Neural progenitor cell (in vitro differentiated cells): Measurements from ENCODE around the gene PREPL. TPM values are rescaled to one million over a fixed set of nuclear protein-coding genes. Genes with fewer than 3 reads are reported as not detected.

Source experiments
- DNase-seq: peaks from one replicate; pipeline ENCODE4 v3.0.0-alpha.2; 2016; ENCODE audit warnings: low spot score
- H2AFZ ChIP-seq: fragments of 200-600 bp; sonication (generic); replicated peaks from 2 replicates; pipeline ENCODE4 v1.6.1; 2016; ENCODE audit warnings: antibody characterized with exemption
- H3F3A ChIP-seq: fragments of 200-600 bp; sonication (generic); 2 replicates; pipeline ENCODE4 v1.6.1; 2016; ENCODE audit warnings: antibody characterized with exemption, low read depth
- H3K27ac ChIP-seq: fragments of 200-600 bp; sonication (generic); 2 replicates; pipeline ENCODE4 v1.5.1; 2016; ENCODE audit warnings: mild to moderate bottlenecking
- H3K27me3 ChIP-seq: fragments of 200-600 bp; sonication (generic); 2 replicates; pipeline ENCODE4 v1.6.1; 2016; ENCODE audit warnings: mild to moderate bottlenecking, moderate library complexity
- H3K36me3 ChIP-seq: fragments of 200-600 bp; sonication (generic); 2 replicates; pipeline ENCODE4 v1.5.1; 2016
- H3K4me1 ChIP-seq: fragments of 200-600 bp; sonication (generic); 2 replicates; pipeline ENCODE4 v1.6.1; 2016; ENCODE audit warnings: mixed run types
- H3K4me2 ChIP-seq: fragments of 200-600 bp; sonication (generic); 2 replicates; pipeline ENCODE4 v1.6.1; 2016
- H3K4me3 ChIP-seq: fragments of 200-600 bp; sonication (generic); 2 replicates; pipeline ENCODE4 v1.5.1; 2016
- H3K79me2 ChIP-seq: fragments of 200-600 bp; sonication (generic); 2 replicates; pipeline ENCODE4 v1.6.1; 2016; ENCODE audit warnings: low read depth
- H3K9ac ChIP-seq: fragments of 200-600 bp; sonication (generic); 2 replicates; pipeline ENCODE4 v1.6.1; 2016
- H3K9me3 ChIP-seq: fragments of 200-600 bp; sonication (generic); 2 replicates; pipeline ENCODE4 v1.5.1; 2016; ENCODE audit warnings: low read depth
- H4K20me1 ChIP-seq: fragments of 200-600 bp; sonication (generic); 2 replicates; pipeline ENCODE4 v1.6.1; 2016; ENCODE audit warnings: low read depth
- H3K27ac Mint-ChIP-seq: 3 replicates; pipeline ENCODE4 v1.8.0; 2021; ENCODE audit warnings: mixed read lengths
- H3K27me3 Mint-ChIP-seq: 2 replicates; pipeline ENCODE4 v1.8.0; 2022; ENCODE audit warnings: low read depth, mild to moderate bottlenecking, inconsistent platforms, moderate library complexity, mixed read lengths; ENCODE audit not compliant: insufficient read depth
- H3K36me3 Mint-ChIP-seq: 3 replicates; pipeline ENCODE4 v1.8.0; 2021; ENCODE audit warnings: mixed read lengths
- H3K4me1 Mint-ChIP-seq: 3 replicates; pipeline ENCODE4 v1.8.0; 2021; ENCODE audit warnings: mixed read lengths
- H3K4me3 Mint-ChIP-seq: 3 replicates; pipeline ENCODE4 v1.8.0; 2021; ENCODE audit warnings: mild to moderate bottlenecking, moderate library complexity, mixed read lengths
- H3K9me3 Mint-ChIP-seq: 3 replicates; pipeline ENCODE4 v1.8.0; 2020; ENCODE audit warnings: mixed read lengths
- CTCF ChIP-seq: fragments of 200-600 bp; sonication (generic); IDR thresholded peaks from 2 replicates; pipeline ENCODE4 v1.5.1; 2017; ENCODE audit warnings: antibody characterized with exemption, mild to moderate bottlenecking
- EZH2 ChIP-seq: fragments of 200-600 bp; sonication (generic); IDR thresholded peaks from 2 replicates; pipeline ENCODE4 v1.6.1; 2017; ENCODE audit warnings: antibody characterized with exemption, mild to moderate bottlenecking, moderate library complexity
- EZH2phosphoT487 ChIP-seq: fragments of 200-600 bp; sonication (generic); IDR thresholded peaks from 2 replicates; pipeline ENCODE4 v1.6.1; 2017; ENCODE audit warnings: antibody characterized with exemption
- total RNA-seq: library from RNA; depleted of rRNA; stranded (reverse); fragments of >200 nt; gene quantifications from 2 replicates; pipeline ENCODE4 v1.2.3, GENCODE V29; 2015; ENCODE audit warnings: low replicate concordance

PREPL gene
- total RNA-seq, 1 donor from 2014 or later: 90.8 TPM

- DNase-seq: peak; percentile 28
- peaks cover 9% of the 10 kb centered on the region for H3K4me1 Mint-ChIP-seq
These were observed 65.5 kb downstream of the PREPL start for GRCh38 chr2:44295633-44296359.

GRCh38 chr2:44295113-44295512 is 66.2 kb downstream of the PREPL start:
- Mint-ChIP-seq H3K27ac (no peak overlapping the region), H3K4me3 (no peak overlapping the region), H3K27me3 (peaks cover 3% of the 10 kb centered on the region), H3K4me1 (peaks cover 14% of the 10 kb centered on the region), H3K36me3 (no peaks in the 10 kb centered on the region), H3K9me3 (no peaks in the 10 kb centered on the region)
- Histone ChIP-seq H3K27ac (no peak overlapping the region), H3K4me2 (no peak overlapping the region), H3F3A (peaks cover 3% of the 10 kb centered on the region), H2AFZ (peak overlapping the region; percentile 4), H3K9me3 (no peaks in the 10 kb centered on the region), H3K27me3 (no peaks in the 10 kb centered on the region), H4K20me1 (no peaks in the 10 kb centered on the region), H3K4me1 (peaks cover 11% of the 10 kb centered on the region), H3K9ac (no peak overlapping the region), H3K4me3 (no peak overlapping the region), H3K79me2 (no peaks in the 10 kb centered on the region), H3K36me3 (no peaks in the 10 kb centered on the region)
- TF ChIP-seq EZH2: no peak
- TF ChIP-seq EZH2phosphoT487: no peak
- no peak for TF ChIP-seq CTCF
- no peak for DNase-seq

More at GRCh38 chr2:44295633-44296359, 65.5 kb downstream of the PREPL start:
- Histone ChIP-seq H3K4me2 (no peak overlapping the region), H3K9ac (no peak overlapping the region), H4K20me1 (no peaks in the 10 kb centered on the region), H3K27ac (no peak overlapping the region), H3K36me3 (no peaks in the 10 kb centered on the region), H2AFZ (no peak overlapping the region), H3K4me1 (peaks cover 7% of the 10 kb centered on the region), H3F3A (no peaks in the 10 kb centered on the region), H3K27me3 (no peaks in the 10 kb centered on the region), H3K4me3 (no peak overlapping the region), H3K9me3 (no peaks in the 10 kb centered on the region), H3K79me2 (no peaks in the 10 kb centered on the region)
- Mint-ChIP-seq H3K9me3 (no peaks in the 10 kb centered on the region), H3K36me3 (no peaks in the 10 kb centered on the region), H3K27me3 (peaks cover 3% of the 10 kb centered on the region), H3K4me3 (no peak overlapping the region), H3K27ac (no peak overlapping the region)
- TF ChIP-seq EZH2: no peak
- peak; percentile 54 for TF ChIP-seq CTCF

GRCh38 chr2:44291281-44292248 is 69.7 kb downstream of the PREPL start:
- Histone ChIP-seq H3K79me2 (no peaks in the 10 kb centered on the region), H3K27ac (no peak overlapping the region), H3F3A (peaks cover 5% of the 10 kb centered on the region), H3K36me3 (no peaks in the 10 kb centered on the region), H4K20me1 (no peaks in the 10 kb centered on the region), H3K9ac (no peak overlapping the region), H3K4me1 (peaks cover 15% of the 10 kb centered on the region), H3K4me3 (no peak overlapping the region), H3K27me3 (no peaks in the 10 kb centered on the region), H2AFZ (no peak overlapping the region), H3K9me3 (no peaks in the 10 kb centered on the region), H3K4me2 (no peak overlapping the region)
- peak; percentile 27 for DNase-seq
- no peak overlapping the region for H3K4me3 Mint-ChIP-seq
- peaks cover 18% of the 10 kb centered on the region for H3K4me1 Mint-ChIP-seq
- no peak for TF ChIP-seq EZH2phosphoT487
- peak; percentile 33 for TF ChIP-seq CTCF
- no peaks in the 10 kb centered on the region for H3K36me3 Mint-ChIP-seq
- no peaks in the 10 kb centered on the region for H3K27me3 Mint-ChIP-seq
- H3K9me3 Mint-ChIP-seq: no peaks in the 10 kb centered on the region
- H3K27ac Mint-ChIP-seq: no peak overlapping the region
